Activated CD8-positive, alpha-beta memory T cell treated with anti-CD3 and anti-CD28 coated beads, Interleukin-2, amount 50 U/mL, for 48 hours (primary cell): Measurements from ENCODE around the gene THSD8.

Experiments used
- DNase-seq: peaks from one replicate; pipeline ENCODE4 v3.0.0-alpha.2; 2020

Gene THSD8

GRCh38 chr19:12801466-12802266 is at the start of gene THSD8, which contains the start of gene PRDX2:
THSD8 (plus strand) TSS chr19:12802069; CDS start chr19:12802072, 3 bp downstream.
PRDX2 (minus strand) TSS chr19:12801800; CDS start chr19:12801261, 539 bp downstream.
- DNase-seq = peak; percentile 88

GRCh38 chr19:12754465-12755196 is 47.2 kb upstream of the THSD8 start:
- no peak for DNase-seq

GRCh38 chr19:12756150-12756883 is 45.6 kb upstream of the THSD8 start:
- no peak for DNase-seq

GRCh38 chr19:12757544-12758274 is 44.2 kb upstream of the THSD8 start:
- peak; percentile 92 for DNase-seq

GRCh38 chr19:12759686-12760085 is 42.2 kb upstream of the THSD8 start:
- DNase-seq = no peak

- DNase-seq = no peak
These were observed 38.8 kb upstream of the THSD8 start for GRCh38 chr19:12763100-12763499.

- no peak for DNase-seq
These were observed 37.2 kb upstream of the THSD8 start for GRCh38 chr19:12764698-12765097.

- DNase-seq = peak; percentile 89
These were observed 35.8 kb upstream of the THSD8 start for GRCh38 chr19:12766051-12766521.

- no peak for DNase-seq
These were observed 34.7 kb upstream of the THSD8 start for GRCh38 chr19:12767150-12767549.

- DNase-seq = no peak
These were observed 34.2 kb upstream of the THSD8 start for GRCh38 chr19:12767666-12768065.

GRCh38 chr19:12769689-12770088 is 32.2 kb upstream of the THSD8 start:
- DNase-seq = no peak

- no peak for DNase-seq
These were observed 30.9 kb upstream of the THSD8 start for GRCh38 chr19:12770922-12771321.

GRCh38 chr19:12772323-12772722 is 29.5 kb upstream of the THSD8 start:
- DNase-seq = no peak

- no peak for DNase-seq
These were observed 28.3 kb upstream of the THSD8 start for GRCh38 chr19:12773571-12773970.

GRCh38 chr19:12774588-12775555 is 27.0 kb upstream of the THSD8 start, which contains the start of gene HOOK2:
HOOK2 (minus strand) TSS chr19:12775552; CDS start chr19:12775449, 103 bp downstream.
- peak; percentile 60 for DNase-seq

GRCh38 chr19:12777217-12778016 is 24.5 kb upstream of the THSD8 start:
- peak; percentile 95 for DNase-seq

- DNase-seq = peak; percentile 76
These were observed 23.6 kb upstream of the THSD8 start for GRCh38 chr19:12778017-12778904.

GRCh38 chr19:12778905-12779161 is 23.0 kb upstream of the THSD8 start:
- DNase-seq = no peak
